ENCODE results near the gene CA11.

- TF ChIP-seq CTCF (IDR thresholded peaks at IDR 0.05) = no peak
- no peak for TF ChIP-seq POLR2AphosphoS5 (IDR thresholded peaks at IDR 0.05; ENCODE audit: low read depth, low read length)
- TF ChIP-seq REST (IDR thresholded peaks at IDR 0.05; ENCODE audit: insufficient read depth in 1 of 2, low read depth in 2 of 2, low read length in 1 of 2) = no peak
These were observed 15.5 kb downstream of the CA11 start for GRCh38 chr19:48630296-48631063.
